Renal pelvis (tissue), 4 donors: Measurements from ENCODE around the gene CSRP1. TPM values are rescaled to one million over a fixed set of nuclear protein-coding genes. Genes with fewer than 3 reads are reported as not detected.

Source experiments
- DNase-seq: peaks from one replicate; pipeline ENCODE4 v3.0.0-alpha.2; 2013
- polyA plus RNA-seq, 3 donors: library from polyadenylated mRNA; unstranded; fragments of 120-200 nt; gene quantifications; one replicate each; pipeline ENCODE4 v1.2.1, GENCODE V29; 2013; ENCODE audit not compliant: insufficient read length in 3 of 3

The CSRP1 gene
- polyA plus RNA-seq, 3 donors = 125 to 137 (median 135) TPM

GRCh38 chr1:201459775-201460174 lies 47.1 kb downstream of the CSRP1 start:
- DNase-seq = no peak

DNA sequence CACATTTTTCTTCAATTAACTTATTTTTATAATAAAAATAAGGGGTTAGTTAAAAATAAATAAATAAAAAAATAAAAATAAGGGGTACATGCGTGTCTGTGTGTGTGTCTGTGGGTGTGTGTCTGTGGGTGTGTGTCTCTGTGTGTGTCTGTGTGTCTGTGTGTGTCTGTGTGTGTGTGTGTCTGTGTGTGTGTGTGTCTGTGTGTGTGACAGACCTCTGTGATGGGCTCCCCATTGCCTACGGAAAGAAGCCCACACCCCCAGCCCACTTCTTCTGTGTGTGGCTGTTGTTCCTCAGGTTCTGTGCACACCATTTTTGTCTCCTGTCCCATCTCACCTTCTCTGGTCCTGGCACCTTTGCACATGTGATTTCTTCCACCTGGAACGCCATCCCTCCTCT lies 47.9 kb downstream of the CSRP1 start:
- DNase-seq = no peak

DNA sequence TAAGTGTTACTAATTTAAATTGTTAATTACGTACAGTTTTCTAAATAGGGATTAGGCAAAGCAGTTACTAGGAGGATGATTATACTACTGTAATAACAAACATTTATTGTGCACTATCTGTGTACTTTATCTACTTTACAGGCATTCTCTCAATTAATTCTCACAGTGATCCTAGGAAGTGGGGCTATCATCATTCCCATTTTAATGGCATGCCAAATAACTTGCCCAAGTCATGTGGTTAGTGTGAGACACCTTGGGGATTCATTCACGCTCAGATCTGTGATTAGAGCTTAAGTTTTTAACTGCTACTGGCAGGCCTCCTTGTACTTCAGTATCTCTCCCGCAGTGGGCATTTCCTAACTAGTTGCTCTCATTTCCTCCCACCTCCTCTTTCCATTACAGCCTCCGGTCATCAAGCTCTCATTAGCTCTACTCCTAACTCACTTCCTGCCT lies 49.4 kb downstream of the CSRP1 start:
- no peak for DNase-seq

- no peak for DNase-seq
These were observed 50.2 kb downstream of the CSRP1 start for GRCh38 chr1:201456499-201457309.

DNA sequence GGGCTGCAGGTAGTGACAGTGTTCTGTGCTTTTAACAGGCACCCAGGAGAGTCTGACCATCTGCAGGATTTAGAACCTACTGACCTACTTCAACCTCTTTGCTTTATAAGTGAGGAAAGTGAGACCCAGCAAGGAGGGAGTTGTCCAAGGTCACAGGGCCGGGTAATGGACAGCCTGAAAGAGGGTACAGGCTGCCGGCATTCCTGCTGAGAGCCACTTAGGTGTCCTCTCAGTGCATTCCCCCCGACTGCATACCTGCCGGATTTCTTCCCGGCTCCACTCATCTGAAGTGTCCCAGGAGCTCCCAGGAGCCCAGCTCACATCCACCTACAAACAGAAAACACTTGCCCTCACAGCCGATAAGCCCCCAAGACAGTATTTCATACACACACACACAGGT lies 51.8 kb downstream of the CSRP1 start:
- DNase-seq = no peak

DNA sequence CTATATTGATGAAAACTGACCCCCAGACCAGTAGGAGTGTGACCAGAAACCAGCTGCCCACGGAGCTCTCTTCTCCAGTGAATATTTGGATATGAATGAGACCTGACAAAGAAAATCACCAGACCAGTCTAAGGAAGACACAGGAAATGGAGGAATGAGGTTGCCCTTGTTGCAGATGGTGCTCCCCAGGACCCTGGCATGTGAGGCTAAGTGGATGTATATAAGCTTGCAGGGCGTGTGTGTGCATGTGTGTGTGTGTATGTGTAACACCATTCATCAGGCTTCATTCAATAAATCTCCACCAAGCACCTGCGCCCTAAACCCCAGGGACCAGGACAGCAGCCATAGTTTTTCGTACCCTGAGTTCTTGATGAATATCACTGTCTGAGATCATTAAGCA lies 52.3 kb downstream of the CSRP1 start:
- DNase-seq = no peak

- no peak for DNase-seq
These were observed 54.1 kb downstream of the CSRP1 start for GRCh38 chr1:201452866-201453265.

DNA sequence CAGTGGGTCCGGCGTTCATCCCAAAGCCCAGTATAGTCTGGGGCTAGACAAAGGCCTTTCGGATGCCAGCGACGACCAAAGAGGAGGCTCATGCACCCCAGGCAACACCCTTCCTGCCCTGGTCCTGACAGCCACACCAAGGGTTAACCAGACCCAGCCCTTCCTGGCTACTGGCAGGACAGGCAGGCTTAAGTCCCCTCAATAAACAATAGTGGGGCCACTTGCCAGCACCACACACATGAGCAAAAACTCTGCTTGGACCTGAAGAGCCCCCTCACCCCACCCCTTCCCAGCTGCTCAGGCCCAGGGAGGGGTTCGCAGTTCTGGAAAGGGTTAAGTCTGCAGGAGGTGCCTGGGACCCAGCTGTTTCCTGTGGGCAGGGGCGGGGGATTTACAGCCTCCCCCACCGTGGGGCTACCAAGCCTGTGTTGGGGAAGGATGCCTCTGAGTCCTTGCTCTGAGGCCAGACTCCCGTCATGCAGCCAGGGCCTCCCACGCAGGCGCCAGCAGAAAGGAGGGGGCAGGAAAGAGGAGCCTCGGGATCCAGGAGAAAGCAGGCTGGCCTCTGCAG lies 56.1 kb downstream of the CSRP1 start:
- peak; percentile 87 for DNase-seq

- no peak for DNase-seq
These were observed 57.9 kb downstream of the CSRP1 start for GRCh38 chr1:201448990-201449389.

DNA sequence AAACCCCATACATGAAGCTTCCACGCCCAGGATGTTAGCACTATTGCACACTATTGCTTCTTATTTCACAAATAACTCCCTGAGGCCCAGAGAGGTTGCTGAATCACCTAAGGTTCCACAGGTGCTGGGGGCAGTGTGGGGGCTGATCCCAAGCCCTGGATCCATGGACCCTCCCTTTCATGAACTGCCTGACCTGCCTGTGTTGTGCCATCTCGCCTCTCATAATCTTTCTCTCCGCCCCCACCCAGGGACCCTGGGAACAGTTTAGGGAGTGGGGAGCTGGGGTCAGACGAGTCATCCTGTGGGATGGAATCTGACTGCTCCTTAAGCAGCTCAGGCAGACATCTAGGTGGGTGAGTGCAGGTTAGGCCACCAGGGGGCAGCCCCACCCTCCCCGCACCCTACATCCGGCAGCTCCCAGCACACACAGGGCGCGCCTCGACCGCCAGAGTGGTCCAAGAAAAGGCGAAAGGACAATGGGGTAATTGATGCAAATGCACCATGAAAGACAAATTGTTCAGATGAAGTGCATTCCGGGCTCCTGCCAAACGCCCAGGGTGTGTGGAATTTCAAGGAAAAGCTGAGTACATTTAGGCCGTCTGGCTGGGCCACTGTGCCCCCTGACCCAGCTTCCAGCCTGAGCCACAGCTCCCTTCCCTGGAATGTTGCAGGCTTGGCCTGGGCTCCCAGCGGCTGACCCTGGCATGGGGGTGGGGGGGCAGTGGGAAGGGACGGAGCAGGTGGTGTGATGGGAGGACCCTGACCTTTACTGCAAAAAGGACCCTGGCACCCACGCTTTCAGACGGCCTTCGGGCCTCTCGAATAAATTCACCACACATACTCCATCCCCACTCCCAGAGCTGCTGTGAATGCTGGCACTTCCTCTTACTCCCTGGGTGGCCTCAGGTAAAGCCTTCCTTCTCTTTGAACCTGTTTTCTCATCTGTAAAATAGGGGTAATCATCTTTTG lies 58.7 kb downstream of the CSRP1 start:
- DNase-seq = no peak

DNA sequence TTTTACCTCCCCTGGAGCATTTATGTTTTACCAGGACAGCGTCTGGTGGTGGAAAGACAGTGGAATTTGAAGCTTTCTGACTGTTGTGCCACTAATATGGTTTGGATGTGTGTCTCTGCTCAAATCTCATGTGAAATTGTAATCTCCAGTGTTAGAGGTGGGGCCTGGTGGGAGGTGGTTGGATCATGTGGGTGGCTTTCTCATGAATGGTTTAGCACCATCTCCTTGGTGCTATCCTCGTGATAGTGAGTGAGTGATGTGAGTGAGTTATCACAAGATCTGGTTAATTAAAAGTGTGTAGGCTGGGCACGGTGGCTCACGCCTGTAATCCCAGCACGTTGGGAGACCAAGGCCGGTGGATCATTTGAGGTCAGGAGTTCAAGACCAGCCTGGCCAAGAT lies 61.6 kb downstream of the CSRP1 start:
- no peak for DNase-seq

- DNase-seq = no peak
These were observed 62.1 kb downstream of the CSRP1 start for GRCh38 chr1:201444792-201445191.

GRCh38 chr1:201443747-201444146 lies 63.2 kb downstream of the CSRP1 start:
- DNase-seq = no peak

- no peak for DNase-seq
These were observed 70.0 kb downstream of the CSRP1 start for GRCh38 chr1:201436969-201437368.

DNA sequence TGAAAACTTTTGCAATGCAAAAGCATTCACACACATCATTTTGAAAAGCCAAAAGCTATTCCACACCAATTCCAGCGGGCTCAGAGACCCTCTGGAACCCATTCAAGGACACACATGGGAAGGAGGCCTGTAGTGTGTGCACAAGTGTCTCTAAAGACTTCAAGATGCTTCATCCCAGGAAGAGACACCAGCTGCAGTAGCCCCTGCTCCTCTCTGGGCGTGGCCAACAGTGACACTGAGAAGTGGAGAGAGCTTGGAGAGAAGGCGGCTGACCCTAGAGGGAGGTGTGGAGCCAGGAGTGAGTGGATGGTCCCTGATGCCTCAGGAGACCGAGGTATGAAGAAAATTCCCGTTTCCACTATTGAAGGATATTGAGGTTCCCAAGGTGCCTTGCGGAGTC lies 70.5 kb downstream of the CSRP1 start:
- no peak for DNase-seq

DNA sequence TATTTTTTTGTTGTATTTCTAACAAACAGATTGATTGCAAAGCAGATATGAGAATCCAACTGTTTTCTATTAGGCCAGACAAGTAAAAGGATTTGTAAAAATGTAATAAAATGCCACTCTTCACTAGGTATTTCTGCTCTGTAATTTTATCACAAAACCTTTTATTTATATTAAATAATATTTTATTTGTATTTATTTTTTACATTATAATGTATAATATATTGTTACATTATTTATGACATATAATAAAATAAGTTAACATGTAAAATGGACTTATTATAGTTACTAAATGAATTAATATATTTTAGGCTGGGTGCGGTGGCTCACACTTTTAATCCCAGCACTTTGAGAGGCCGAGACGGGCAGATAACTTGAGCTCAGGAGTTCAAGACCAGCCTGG lies 72.7 kb downstream of the CSRP1 start:
- no peak for DNase-seq

DNA sequence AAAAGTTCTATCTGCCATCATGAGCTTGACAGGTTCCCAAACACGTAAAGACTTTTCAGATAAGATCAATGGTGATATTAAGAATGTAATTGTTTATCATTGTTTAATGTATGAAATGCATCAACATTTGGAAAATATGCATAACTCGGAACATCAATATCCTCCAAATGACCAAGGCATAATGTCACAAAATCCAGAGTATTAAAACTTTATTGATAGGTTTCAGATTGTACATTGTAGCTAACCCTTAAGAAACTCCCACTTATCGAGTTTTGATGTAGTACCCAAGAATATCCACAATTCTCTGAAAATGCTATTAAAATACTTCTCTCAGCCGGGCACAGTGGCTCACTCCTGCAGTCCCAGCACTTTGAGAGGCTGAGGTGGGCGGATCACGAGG lies 73.3 kb downstream of the CSRP1 start:
- DNase-seq = no peak

Other genes starting within 250 kb of the CSRP1 start
- gene PKP1, start 223.6 kb downstream of the CSRP1 start, polyA plus RNA-seq = under 1 TPM; 0.12 to 0.24 (median 0.13) TPM
- gene TNNT2, start 129.4 kb downstream of the CSRP1 start, polyA plus RNA-seq = 10 to 100 TPM; 56.1 to 78.9 (median 66.1) TPM
- 10 to 100 TPM; 30.0 to 34.6 (median 31.3) TPM for gene LAD1, start 107.8 kb downstream of the CSRP1 start, polyA plus RNA-seq
- 10 to 100 TPM; 67.6 to 76.7 (median 76.5) TPM for gene TNNI1, start 85.4 kb downstream of the CSRP1 start, polyA plus RNA-seq
- gene PHLDA3, start 37.9 kb downstream of the CSRP1 start, polyA plus RNA-seq = 10 to 100 TPM; 11.4 to 15.7 (median 12.7) TPM
- gene NAV1, start 32.0 kb upstream of the CSRP1 start, polyA plus RNA-seq = 10 to 100 TPM; 18.3 to 26.1 (median 20.6) TPM